ENCODE measurements around the gene CBX6. TPM values are rescaled to one million over a fixed set of nuclear protein-coding genes. Genes with fewer than 3 reads are reported as not detected.

CBX6 gene
- total RNA-seq, 1 experiment from 2014 or later, result 31.4 TPM

GRCh38 chr22:38826386-38826785 is 45.6 kb downstream of the CBX6 start:
- Histone ChIP-seq H4K91ac (ENCODE audit: insufficient read length, low read depth, low read length) (no peak overlapping the region), H2AK5ac (ENCODE audit: insufficient read length, low read length) (no peak overlapping the region), H3K14ac (ENCODE audit: insufficient read depth, low read length) (no peak overlapping the region), H4K8ac (replicated peaks; ENCODE audit: insufficient read length, low read depth, low read length) (no peak overlapping the region), H2BK5ac (ENCODE audit: insufficient read length, low read length) (no peak overlapping the region), H2BK15ac (ENCODE audit: low read depth, low read length) (no peak overlapping the region), H4K5ac (ENCODE audit: insufficient read length, low read depth, low read length) (no peak overlapping the region), H2BK12ac (ENCODE audit: insufficient read length, low read depth, low read length) (no peak overlapping the region), H3K4me1 (ENCODE audit: insufficient read depth, low read length) (no peaks in the 10 kb centered on the region), H3K79me2 (ENCODE audit: insufficient read depth, low read length) (no peaks in the 10 kb centered on the region), H3K56ac (ENCODE audit: insufficient read length, low read depth, low read length) (no peak overlapping the region), H3K23ac (ENCODE audit: insufficient read length, low read depth, low read length) (no peak overlapping the region), H4K20me1 (ENCODE audit: control insufficient read depth, insufficient read depth, insufficient read length) (no peaks in the 10 kb centered on the region), H2AFZ (ENCODE audit: low read length) (no peak overlapping the region), H2BK20ac (ENCODE audit: low read depth, low read length, poor library complexity, severe bottlenecking) (no peak overlapping the region), H3K9me3 (ENCODE audit: control insufficient read depth, low read depth, low read length) (no peaks in the 10 kb centered on the region), H3K18ac (ENCODE audit: insufficient read length, low read depth, low read length) (no peak overlapping the region), H3K27ac (ENCODE audit: insufficient read length, low read depth, low read length) (no peak overlapping the region), H3K79me1 (ENCODE audit: insufficient read depth, low read depth, low read length, poor library complexity, severe bottlenecking) (no peaks in the 10 kb centered on the region), H3K4me2 (ENCODE audit: insufficient read depth, insufficient read length, low read length) (no peak overlapping the region), H3K9ac (ENCODE audit: extremely low read depth, insufficient read length, low read length) (no peak overlapping the region), H3T11ph (ENCODE audit: low read length) (no peak overlapping the region), H3K23me2 (ENCODE audit: insufficient read length, low read depth, low read length, poor library complexity, severe bottlenecking) (no peaks in the 10 kb centered on the region), H3K27me3 (ENCODE audit: insufficient read depth, low read length) (no peaks in the 10 kb centered on the region), H3K4ac (ENCODE audit: low read depth, low read length) (no peak overlapping the region), H2BK120ac (ENCODE audit: low read depth, low read length, poor library complexity, severe bottlenecking) (no peak overlapping the region)
- Mint-ChIP-seq H3K4me1 (peaks cover 12 to 16% of the 10 kb centered on the region in 2 experiments), H3K36me3 (ENCODE audit: insufficient read depth in 1 of 3, low read depth in 3 of 3) (no peaks in the 10 kb centered on the region), H3K27ac (no peak overlapping the region; a peak in 1 of 7 replicates), H3K4me3 (no peak overlapping the region), H3K9me3 (no peaks in the 10 kb centered on the region), H3K27me3 (ENCODE audit: low read depth) (peaks cover 3% of the 10 kb centered on the region)
- WGBS (ENCODE audit: extremely low coverage, insufficient read length, low lambda C conversion rate), result no CpG with 5 or more reads among the region's 16 CpGs
- DNase-seq, result no peak
- no peak for TF ChIP-seq CTCF (conservative IDR thresholded peaks at IDR 0.05)
